IPS DF 6.9 (cell line): Measurements from ENCODE around the gene USP36.

ENCODE experiments used
- DNase-seq: peaks from one replicate; pipeline ENCODE4 v3.0.0-alpha.2; 2013; ENCODE audit warnings: low read depth, low spot score
- H3K27ac ChIP-seq: one replicate; pipeline ENCODE4 v1.5.1; 2013; ENCODE audit warnings: low read length, control low read depth
- H3K27me3 ChIP-seq: 2 replicates; pipeline ENCODE4 v1.6.1; 2013; ENCODE audit warnings: mild to moderate bottlenecking, low read length; ENCODE audit not compliant: control insufficient read depth, insufficient read depth
- H3K36me3 ChIP-seq: 2 replicates; pipeline ENCODE4 v1.6.1; 2013; ENCODE audit warnings: low read length; ENCODE audit not compliant: control insufficient read depth, insufficient read depth
- H3K4me1 ChIP-seq: 2 replicates; pipeline ENCODE4 v1.6.1; 2013; ENCODE audit warnings: low read length; ENCODE audit not compliant: control insufficient read depth, insufficient read depth
- H3K4me3 ChIP-seq: 2 replicates; pipeline ENCODE4 v1.5.1; 2013; ENCODE audit warnings: mild to moderate bottlenecking, low read length
- H3K9me3 ChIP-seq: 2 replicates; pipeline ENCODE4 v1.6.1; 2013; ENCODE audit warnings: low read length, inconsistent platforms; ENCODE audit not compliant: control insufficient read depth, insufficient read depth
- WGBS: extraction: QIAGEN DNeasy Blood & Tissue Kit; methylation state at CpG from one replicate; pipeline ENCODE4 v1.1.7; 2013; ENCODE audit warnings: mixed read lengths, missing lambda C conversion rate; ENCODE audit not compliant: insufficient read length, insufficient coverage; 5-methylcytosine and 5-hydroxymethylcytosine counted together

Gene USP36

DNA sequence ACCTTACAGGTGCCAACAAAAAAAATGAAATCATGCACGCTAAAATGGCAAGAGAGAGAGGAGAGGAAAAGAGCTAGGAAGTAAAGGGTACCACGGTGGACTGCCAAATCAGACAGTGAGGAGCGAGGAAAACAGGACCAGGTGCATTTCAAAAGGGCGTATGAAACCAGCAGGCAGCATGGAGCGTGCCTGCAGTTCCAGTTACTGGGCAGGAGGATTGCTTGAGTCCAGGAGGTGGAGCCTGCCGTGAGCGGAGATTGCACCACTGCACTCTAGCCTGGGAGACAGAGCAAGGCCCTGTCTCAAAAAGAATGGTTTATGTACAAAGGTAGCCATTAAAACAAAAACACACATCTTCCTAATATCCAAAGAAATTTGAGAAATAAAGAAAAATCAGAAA, 16.4 kb downstream of the USP36 start:
- Histone ChIP-seq H3K27ac (no peak overlapping the region), H3K36me3 (peaks cover 62% of the 10 kb centered on the region), H3K4me1 (no peaks in the 10 kb centered on the region), H3K4me3 (no peak overlapping the region), H3K27me3 (no peaks in the 10 kb centered on the region), H3K9me3 (no peaks in the 10 kb centered on the region)
- WGBS, result no CpG with 5 or more reads among the region's 7 CpGs
- no peak for DNase-seq

DNA sequence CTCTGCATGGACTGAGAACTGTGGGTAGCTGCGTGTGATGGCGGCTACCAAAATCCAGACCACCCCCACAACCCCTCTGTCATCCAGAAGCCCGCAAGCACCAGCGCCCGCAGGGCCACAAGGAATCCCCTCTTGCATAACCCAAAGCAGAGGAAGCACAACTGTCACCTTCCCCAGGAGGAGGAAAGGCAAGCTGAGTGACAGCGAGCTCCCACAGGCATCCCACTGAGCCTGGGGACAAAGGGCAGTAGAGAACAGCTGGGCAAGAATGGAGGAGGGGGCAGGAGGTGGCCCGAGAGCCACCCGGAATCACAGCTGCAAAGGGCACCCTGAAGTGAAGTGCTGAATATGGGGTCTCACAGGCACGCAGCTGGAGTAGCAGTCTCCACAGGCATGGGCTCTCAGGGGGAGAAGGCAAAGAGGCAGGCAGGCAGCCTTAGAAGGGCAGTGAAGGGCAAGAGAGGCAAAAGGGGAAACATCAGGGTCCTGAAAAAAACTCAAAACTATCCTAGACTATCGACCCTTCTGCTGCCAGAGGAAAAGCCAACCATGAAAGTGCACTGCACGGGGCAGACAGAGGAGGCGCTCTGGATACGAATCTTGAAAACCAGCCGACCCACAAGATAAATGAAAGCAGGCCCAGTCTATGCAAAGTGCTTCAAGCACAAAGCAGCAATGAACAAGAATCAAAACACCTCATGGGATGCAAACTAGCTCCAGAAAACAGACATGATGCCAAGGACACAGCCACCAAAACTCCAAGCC, 17.1 kb downstream of the USP36 start:
- Histone ChIP-seq H3K4me1 (no peaks in the 10 kb centered on the region), H3K9me3 (no peaks in the 10 kb centered on the region), H3K27me3 (no peaks in the 10 kb centered on the region), H3K36me3 (peaks cover 58% of the 10 kb centered on the region), H3K27ac (no peak overlapping the region), H3K4me3 (no peak overlapping the region)
- no CpG with 5 or more reads among the region's 14 CpGs for WGBS
- DNase-seq, result no peak

DNA sequence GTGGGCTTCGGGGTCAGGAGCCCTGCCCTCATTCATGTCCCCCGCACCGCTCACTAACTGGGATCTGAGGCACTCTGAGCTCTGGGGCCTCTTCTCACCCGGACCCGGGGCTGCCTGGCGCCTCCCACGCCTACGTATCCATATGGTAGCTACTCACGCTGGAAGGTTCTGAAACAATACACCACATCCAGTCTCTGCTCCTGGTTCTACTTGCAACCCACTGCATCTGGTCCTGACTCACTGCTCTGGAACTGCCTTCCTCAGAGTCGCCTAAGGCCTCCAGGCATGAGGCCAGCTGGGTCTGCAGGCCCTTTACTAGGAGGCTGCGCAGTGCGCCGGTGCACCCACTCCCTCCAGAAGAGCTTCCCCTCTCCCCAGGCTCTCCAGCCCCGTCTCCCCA, 18.1 kb downstream of the USP36 start:
- Histone ChIP-seq H3K4me1 (no peaks in the 10 kb centered on the region), H3K27me3 (no peaks in the 10 kb centered on the region), H3K27ac (no peak overlapping the region), H3K4me3 (no peak overlapping the region), H3K9me3 (no peaks in the 10 kb centered on the region), H3K36me3 (peaks cover 59% of the 10 kb centered on the region)
- WGBS, result no CpG with 5 or more reads among the region's 14 CpGs
- DNase-seq, result no peak

DNA sequence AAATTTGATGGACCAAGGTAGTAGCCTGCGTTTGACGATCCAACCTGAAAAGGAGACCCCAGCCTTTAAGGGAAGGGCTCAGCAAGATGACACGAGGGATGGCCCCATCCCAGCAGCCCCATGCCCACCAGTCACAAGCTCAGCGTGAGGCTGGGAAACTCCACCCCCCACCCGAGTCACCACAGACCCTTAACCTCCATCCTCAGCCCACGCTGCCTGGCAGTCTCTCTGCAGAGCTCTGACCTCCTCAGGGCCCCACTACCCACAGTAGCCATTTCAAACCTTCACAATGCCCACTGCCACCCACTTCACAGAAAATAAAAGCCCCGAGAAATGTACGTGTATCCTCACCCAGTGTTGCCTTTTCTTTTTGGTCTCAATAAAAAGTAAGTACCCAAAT, 18.7 kb downstream of the USP36 start:
- peaks cover 60% of the 10 kb centered on the region for H3K36me3 ChIP-seq
- no peak for DNase-seq
- no peaks in the 10 kb centered on the region for H3K9me3 ChIP-seq
- no peaks in the 10 kb centered on the region for H3K27me3 ChIP-seq
- no peak overlapping the region for H3K4me3 ChIP-seq
- no peaks in the 10 kb centered on the region for H3K4me1 ChIP-seq
- no peak overlapping the region for H3K27ac ChIP-seq
- WGBS, result no CpG with 5 or more reads among the region's 8 CpGs

DNA sequence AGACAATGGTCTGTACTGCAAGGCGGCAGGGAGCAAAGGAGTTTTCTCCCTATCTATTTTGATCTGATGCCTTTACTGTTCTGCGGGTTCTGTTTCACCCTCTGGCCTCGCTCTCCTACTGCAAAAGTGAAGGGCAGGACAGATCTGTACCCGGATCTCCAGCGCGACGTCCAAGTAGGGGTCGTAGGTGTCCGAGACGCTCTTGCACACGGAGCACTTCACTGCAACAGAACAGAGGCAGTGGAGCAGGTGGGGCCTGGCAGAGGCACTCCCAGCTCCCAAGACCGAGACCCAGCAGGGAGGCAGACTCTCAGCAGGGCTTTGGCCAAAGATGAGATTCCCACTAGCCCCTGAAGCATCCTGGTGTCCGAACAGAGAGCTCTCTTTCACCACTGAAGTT, 19.8 kb downstream of the USP36 start:
- no peak overlapping the region for H3K27ac ChIP-seq
- WGBS, result no CpG with 5 or more reads among the region's 13 CpGs
- H3K36me3 ChIP-seq, result peaks cover 59% of the 10 kb centered on the region
- no peaks in the 10 kb centered on the region for H3K27me3 ChIP-seq
- no peaks in the 10 kb centered on the region for H3K9me3 ChIP-seq
- no peaks in the 10 kb centered on the region for H3K4me1 ChIP-seq
- DNase-seq, result no peak
- no peak overlapping the region for H3K4me3 ChIP-seq

DNA sequence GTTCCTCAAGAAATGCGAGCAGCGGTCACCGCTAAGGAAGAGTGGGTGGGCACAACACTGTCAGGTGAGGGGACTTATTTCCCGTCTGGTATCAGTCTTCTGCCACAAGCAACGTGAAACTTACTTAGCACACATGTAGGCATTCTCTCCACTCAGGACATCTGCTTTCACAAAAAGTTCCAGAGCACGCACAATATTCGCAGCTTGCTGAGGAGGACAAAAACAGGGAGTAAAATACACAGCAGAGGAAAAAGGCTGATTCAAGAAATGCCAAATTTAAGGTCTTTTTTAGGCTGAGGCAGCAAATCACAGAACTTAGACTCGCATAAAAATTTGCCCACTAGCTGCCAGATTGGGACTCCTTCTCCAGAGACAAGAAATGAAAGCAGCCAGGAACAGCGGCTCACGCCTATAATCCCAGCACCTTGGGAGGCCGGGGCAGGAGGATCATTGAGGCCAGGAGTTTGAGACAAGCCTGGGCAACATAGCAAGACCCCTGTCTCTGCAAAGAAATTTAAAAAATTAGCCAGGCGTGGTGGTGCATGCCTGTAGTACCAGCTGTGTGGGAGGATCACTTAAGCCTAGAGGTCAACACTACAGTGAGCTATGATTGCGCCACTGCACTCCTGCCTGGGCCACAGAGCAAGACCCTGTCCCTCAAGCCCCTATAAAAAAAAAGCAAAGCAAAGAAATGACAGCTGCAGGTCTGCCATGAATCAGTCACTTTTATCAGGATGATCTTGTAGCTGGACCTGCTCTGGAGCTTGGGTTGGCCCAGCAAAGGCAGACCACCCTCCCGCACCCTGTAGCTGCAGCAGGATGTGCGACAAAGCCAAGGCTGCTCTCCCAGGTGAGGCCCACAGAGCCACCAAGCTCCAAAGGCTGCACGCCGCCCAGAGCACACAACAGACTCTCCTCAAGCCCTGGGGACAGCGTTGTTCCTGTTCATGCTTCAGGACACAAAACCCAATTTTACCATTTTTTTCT, 20.5 kb downstream of the USP36 start:
- no peak overlapping the region for H3K4me3 ChIP-seq
- no peaks in the 10 kb centered on the region for H3K27me3 ChIP-seq
- no peaks in the 10 kb centered on the region for H3K9me3 ChIP-seq
- DNase-seq, result no peak
- H3K4me1 ChIP-seq, result no peaks in the 10 kb centered on the region
- H3K27ac ChIP-seq, result no peak overlapping the region
- WGBS, result no CpG with 5 or more reads among the region's 18 CpGs
- H3K36me3 ChIP-seq, result peaks cover 62% of the 10 kb centered on the region

DNA sequence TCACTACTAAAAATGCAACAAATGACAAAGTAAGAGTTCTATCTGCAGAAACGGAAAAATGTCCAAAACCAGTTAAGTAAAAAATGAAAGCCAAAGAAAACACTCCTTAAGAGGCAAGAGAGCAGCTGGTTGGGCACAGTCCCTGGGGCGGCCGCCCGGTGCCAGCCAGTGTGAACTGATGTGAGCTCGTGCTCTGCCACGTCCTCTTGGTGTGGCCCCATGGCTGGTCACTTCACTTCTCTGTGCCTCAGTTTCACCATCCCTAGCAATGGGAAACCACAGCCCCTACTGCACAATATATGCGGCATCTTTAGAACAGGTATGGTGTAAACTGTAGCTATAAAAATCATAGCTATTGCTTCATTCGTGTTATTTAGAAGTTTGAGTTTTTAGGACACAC, 21.2 kb downstream of the USP36 start:
- Histone ChIP-seq H3K4me3 (no peak overlapping the region), H3K9me3 (no peaks in the 10 kb centered on the region), H3K27ac (no peak overlapping the region), H3K27me3 (no peaks in the 10 kb centered on the region), H3K4me1 (no peaks in the 10 kb centered on the region), H3K36me3 (peaks cover 60% of the 10 kb centered on the region)
- DNase-seq, result no peak
- WGBS, result no CpG with 5 or more reads among the region's 8 CpGs

DNA sequence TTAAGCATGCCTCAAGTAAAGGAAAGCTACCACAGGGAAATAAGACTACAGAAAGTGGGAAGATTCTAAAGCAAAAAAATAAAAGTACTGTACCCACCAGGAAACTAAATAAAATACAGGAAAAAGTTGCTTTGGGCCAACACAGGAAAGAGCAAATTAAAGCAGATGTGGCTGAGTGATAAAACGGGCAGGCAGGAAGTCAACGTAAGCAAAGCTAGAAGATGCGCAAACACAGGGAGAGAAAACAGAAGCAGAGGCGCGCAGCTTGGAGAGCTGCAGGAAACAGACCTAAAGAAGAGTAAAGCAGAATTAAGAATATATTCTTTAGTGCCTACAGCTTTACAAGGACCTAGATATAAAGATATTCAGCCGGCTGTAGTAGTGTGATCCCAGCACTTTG, 21.7 kb downstream of the USP36 start:
- no peak for DNase-seq

DNA sequence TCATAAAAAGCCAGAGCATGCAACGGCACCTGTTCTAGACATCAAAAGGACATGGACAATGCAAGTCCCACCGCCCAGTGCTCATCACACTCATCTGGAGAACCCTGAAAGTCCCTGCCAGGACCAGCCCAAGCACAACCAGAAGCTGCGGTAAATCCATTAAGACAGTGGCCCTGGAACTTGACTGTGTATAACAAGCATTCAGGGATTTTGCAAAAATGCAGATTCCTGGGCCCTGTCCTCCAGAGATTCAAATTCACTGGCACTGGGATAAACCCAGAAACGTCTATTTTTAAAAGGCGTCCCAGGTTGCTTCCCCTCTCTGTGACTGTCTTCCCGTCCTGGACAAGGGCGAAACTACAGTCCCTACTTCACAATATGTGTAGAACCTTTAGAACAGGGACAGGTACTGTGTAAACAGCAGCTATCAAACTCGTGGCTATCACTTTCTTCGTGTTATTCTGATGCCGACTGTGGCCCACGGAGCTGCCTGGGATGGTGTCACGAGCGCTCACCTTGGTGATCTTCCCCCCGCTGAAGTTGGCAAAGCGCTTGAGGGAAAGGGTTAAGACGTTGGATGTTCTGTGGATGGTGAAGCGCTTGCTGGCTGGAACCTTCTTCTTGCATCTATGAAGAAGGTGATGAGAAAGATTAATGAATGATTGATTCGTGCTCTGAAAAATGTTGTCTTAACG, 22.3 kb downstream of the USP36 start:
- Histone ChIP-seq H3K9me3 (no peaks in the 10 kb centered on the region), H3K4me1 (no peaks in the 10 kb centered on the region), H3K27me3 (no peaks in the 10 kb centered on the region), H3K4me3 (no peak overlapping the region), H3K27ac (no peak overlapping the region), H3K36me3 (peaks cover 58% of the 10 kb centered on the region)
- no CpG with 5 or more reads among the region's 19 CpGs for WGBS
- no peak for DNase-seq

More for the DNA sequence above, 21.7 kb downstream of the USP36 start:
- Histone ChIP-seq H3K27ac (no peak overlapping the region), H3K4me1 (no peaks in the 10 kb centered on the region), H3K4me3 (no peak overlapping the region), H3K9me3 (no peaks in the 10 kb centered on the region), H3K27me3 (no peaks in the 10 kb centered on the region), H3K36me3 (peaks cover 60% of the 10 kb centered on the region)
- no CpG with 5 or more reads among the region's 6 CpGs for WGBS

DNA sequence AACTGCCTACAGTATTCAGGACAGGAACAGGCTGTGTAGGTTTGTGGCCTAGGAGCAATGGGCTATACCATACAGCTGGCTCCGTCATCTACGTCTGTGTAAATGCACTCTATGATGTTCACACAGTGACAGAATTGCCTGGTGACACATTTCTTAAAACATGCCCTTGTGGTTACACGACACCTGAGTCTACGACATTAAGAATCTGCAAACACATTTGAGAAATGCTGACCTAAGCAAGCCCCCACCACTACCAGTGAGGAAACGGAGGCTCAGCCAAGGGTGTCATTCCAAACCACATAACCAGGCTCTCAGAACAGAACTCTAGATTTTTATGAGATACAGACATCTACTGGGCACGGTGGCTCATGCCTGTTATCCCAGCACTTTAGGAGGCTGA, 23.5 kb downstream of the USP36 start:
- DNase-seq, result no peak
- Histone ChIP-seq H3K4me3 (no peak overlapping the region), H3K9me3 (no peaks in the 10 kb centered on the region), H3K4me1 (no peaks in the 10 kb centered on the region), H3K27ac (no peak overlapping the region), H3K36me3 (peaks cover 56% of the 10 kb centered on the region), H3K27me3 (no peaks in the 10 kb centered on the region)
- no CpG with 5 or more reads among the region's 6 CpGs for WGBS
